ENCODE results near the gene CST8.
"Not testable (repeated sequence)": the region's sequence is repeated elsewhere in the genome, so short reads cannot be mapped to it uniquely, and the experiment has no call there.

The CST8 gene

DNA sequence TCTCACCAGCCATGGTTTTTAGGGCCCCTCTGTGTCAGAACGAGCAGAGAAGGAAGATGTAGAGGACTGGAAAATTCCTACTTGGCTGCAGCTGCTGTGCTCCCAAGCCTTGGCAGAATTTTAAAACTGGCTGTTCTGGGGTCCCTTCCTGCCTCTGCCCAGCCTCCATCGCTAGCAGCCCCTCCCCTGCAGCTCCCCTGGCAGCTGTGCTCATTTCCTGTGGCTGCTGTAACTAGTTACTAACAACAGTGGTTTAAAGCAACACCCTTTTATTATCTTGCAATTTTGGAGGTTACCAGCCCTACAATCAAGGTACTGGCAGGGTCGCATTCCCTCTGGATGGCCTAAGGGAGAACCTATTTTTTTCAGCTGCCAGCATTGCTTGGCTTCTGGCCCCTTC lies 34.5 kb upstream of the CST8 start:
- Mint-ChIP-seq H3K9me3 (no peaks in the 10 kb centered on the region), H3K4me3 (no peak overlapping the region), H3K27me3 (peaks cover 17% of the 10 kb centered on the region), H3K4me1 (no peaks in the 10 kb centered on the region), H3K27ac (no peak overlapping the region), H3K36me3 (no peaks in the 10 kb centered on the region)
- no peak for DNase-seq (ENCODE audit: low spot score in 2 of 2)
- no peak for ATAC-seq (ENCODE audit: low read depth)

- peaks cover 19% of the 10 kb centered on the region for H3K27me3 Mint-ChIP-seq
- H3K27ac Mint-ChIP-seq = no peak overlapping the region
- H3K36me3 Mint-ChIP-seq = no peaks in the 10 kb centered on the region
- H3K4me1 Mint-ChIP-seq = no peaks in the 10 kb centered on the region
- ATAC-seq (ENCODE audit: low read depth) = no peak
- DNase-seq (ENCODE audit: low spot score in 2 of 2) = no peak
- H3K4me3 Mint-ChIP-seq = no peak overlapping the region
- no peaks in the 10 kb centered on the region for H3K9me3 Mint-ChIP-seq
Measured at GRCh38 chr20:23456873-23457272, 34.0 kb upstream of the CST8 start.

DNA sequence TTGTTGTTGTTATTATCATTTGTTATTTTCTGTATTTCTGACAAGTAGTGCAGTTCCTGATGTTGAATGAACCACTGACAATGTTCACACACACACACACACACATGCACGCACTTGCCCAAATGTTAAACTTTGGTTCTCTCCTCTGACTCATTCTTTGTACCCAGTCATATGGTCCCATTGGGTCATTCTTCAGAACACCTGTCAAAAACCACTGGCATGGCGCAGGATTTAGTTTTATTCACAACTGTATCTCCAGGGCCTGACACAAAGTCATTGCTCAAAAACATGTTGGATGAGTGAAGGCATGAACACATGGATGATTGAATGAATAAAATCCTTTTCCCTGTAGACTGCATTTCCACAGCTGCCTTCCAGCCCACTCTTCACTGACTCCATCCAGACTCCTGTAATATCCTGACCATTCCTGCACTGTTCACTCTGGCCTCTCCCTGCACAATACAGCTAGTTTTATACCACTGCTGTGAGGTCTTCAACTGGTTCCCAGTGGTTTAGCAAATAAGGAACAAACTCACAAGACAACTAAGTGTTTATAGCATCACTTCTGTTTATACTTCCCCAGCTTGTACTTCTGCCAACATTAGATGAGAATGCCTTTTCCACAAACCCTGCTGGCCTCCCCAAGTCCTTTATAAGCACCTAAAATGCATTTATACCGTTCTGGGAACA lies 31.3 kb upstream of the CST8 start:
- no peak overlapping the region for H3K4me3 Mint-ChIP-seq
- ATAC-seq (ENCODE audit: low read depth) (no peak), DNase-seq (ENCODE audit: low spot score in 2 of 2) (no peak)
- H3K27me3 Mint-ChIP-seq = peaks cover 28% of the 10 kb centered on the region
- H3K4me1 Mint-ChIP-seq = no peaks in the 10 kb centered on the region
- H3K36me3 Mint-ChIP-seq = peaks cover 2% of the 10 kb centered on the region
- no peak overlapping the region for H3K27ac Mint-ChIP-seq
- H3K9me3 Mint-ChIP-seq = peaks cover 2% of the 10 kb centered on the region

DNA sequence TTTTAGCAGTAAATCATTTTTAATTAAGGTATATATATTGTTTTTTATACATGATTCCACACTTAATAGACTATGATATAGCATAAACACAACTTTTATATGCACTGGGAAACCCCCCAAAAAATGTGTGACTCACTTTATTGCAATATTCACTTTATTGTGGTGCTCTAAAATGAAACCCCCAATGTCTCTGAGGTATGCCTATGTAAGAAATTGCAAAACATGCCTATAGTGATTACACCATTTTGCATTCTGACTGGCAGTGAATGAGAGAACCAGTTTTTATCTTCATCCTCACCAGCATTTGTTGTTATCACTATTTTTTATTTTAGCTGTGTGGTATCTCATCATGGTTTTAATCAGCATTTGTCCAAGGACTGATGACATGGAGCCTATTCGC lies 29.7 kb upstream of the CST8 start:
- ATAC-seq (ENCODE audit: low read depth) (no peak), DNase-seq (ENCODE audit: low spot score in 2 of 2) (no peak)
- Mint-ChIP-seq H3K27ac (no peak overlapping the region), H3K36me3 (peaks cover 2% of the 10 kb centered on the region), H3K27me3 (peaks cover 25% of the 10 kb centered on the region), H3K4me1 (no peaks in the 10 kb centered on the region), H3K9me3 (peaks cover 5% of the 10 kb centered on the region), H3K4me3 (no peak overlapping the region)

GRCh38 chr20:23466961-23467360 lies 24.0 kb upstream of the CST8 start:
- peaks cover 19% of the 10 kb centered on the region for H3K27me3 Mint-ChIP-seq
- H3K27ac Mint-ChIP-seq; ATAC-seq (ENCODE audit: low read depth): not testable (repeated sequence)

GRCh38 chr20:23472306-23472705 lies 18.6 kb upstream of the CST8 start:
- ATAC-seq (ENCODE audit: low read depth); H3K27me3 Mint-ChIP-seq: not testable (repeated sequence)

More at GRCh38 chr20:23466961-23467360, 24.0 kb upstream of the CST8 start:
- peaks cover 15% of the 10 kb centered on the region for H3K9me3 Mint-ChIP-seq
- not testable (repeated sequence) for H3K36me3 Mint-ChIP-seq; H3K4me1 Mint-ChIP-seq; DNase-seq (ENCODE audit: low spot score in 2 of 2); H3K4me3 Mint-ChIP-seq

GRCh38 chr20:23473293-23473692 lies 17.6 kb upstream of the CST8 start:
- not testable (repeated sequence) for H3K4me1 Mint-ChIP-seq; H3K27me3 Mint-ChIP-seq; DNase-seq (ENCODE audit: low spot score in 2 of 2); H3K27ac Mint-ChIP-seq; H3K4me3 Mint-ChIP-seq; ATAC-seq (ENCODE audit: low read depth); H3K9me3 Mint-ChIP-seq; H3K36me3 Mint-ChIP-seq

More at GRCh38 chr20:23472306-23472705, 18.6 kb upstream of the CST8 start:
- H3K36me3 Mint-ChIP-seq; H3K4me3 Mint-ChIP-seq; H3K27ac Mint-ChIP-seq; H3K9me3 Mint-ChIP-seq; DNase-seq (ENCODE audit: low spot score in 2 of 2); H3K4me1 Mint-ChIP-seq: not testable (repeated sequence)

- Mint-ChIP-seq H3K4me3 (no peak overlapping the region), H3K36me3 (no peaks in the 10 kb centered on the region), H3K27ac (no peak overlapping the region), H3K27me3 (peaks cover 2% of the 10 kb centered on the region), H3K4me1 (no peaks in the 10 kb centered on the region), H3K9me3 (no peaks in the 10 kb centered on the region)
- no peak for ATAC-seq (ENCODE audit: low read depth)
- DNase-seq (ENCODE audit: low spot score in 2 of 2) = no peak
Measured at GRCh38 chr20:23475395-23475794, 15.5 kb upstream of the CST8 start.

DNA sequence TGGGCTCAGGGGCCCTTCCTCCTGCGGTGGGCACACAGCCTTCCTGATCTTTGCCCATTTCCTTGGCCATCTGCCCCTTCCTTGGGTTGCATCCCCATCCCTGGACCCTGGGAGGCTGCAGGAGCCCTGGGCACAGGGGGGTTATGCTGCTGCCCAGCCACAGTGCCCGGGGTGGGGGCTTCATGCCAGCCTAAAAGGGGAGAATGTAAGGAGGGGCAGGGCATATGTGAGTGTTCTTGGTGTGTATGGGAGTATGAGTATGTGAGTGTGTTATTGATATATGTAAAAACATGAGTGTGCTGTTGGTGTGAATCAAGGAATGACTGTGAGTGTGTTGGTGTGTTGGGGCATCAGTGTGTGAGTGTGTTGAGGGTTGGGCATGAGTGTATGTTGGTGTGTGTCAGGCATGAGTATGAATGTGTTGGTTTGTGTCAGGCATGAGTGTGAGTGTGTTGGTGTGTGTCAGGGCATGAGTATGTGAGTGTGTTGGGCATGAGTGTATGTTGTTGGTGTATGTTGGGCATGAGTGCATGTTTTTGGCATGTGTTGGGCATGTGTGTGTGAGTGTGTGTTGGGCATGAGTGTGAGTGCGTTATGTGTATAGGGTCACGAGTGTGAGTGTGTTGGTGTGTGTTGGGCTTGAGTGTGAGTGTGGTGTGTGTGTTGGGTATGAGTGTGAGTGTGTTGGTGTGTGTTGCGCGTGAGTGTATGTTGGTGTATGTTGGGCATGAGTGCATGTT lies 14.7 kb upstream of the CST8 start:
- Mint-ChIP-seq H3K36me3 (no peaks in the 10 kb centered on the region), H3K27me3 (peaks cover 2% of the 10 kb centered on the region), H3K4me1 (no peaks in the 10 kb centered on the region), H3K9me3 (no peaks in the 10 kb centered on the region), H3K4me3 (no peak overlapping the region), H3K27ac (no peak overlapping the region)
- DNase-seq (ENCODE audit: low spot score in 2 of 2) (no peak), ATAC-seq (ENCODE audit: low read depth) (no peak)

- H3K27me3 Mint-ChIP-seq = peaks cover 4% of the 10 kb centered on the region
- DNase-seq (ENCODE audit: low spot score in 2 of 2) (no peak), ATAC-seq (ENCODE audit: low read depth) (no peak)
- H3K4me3 Mint-ChIP-seq = no peak overlapping the region
- no peaks in the 10 kb centered on the region for H3K4me1 Mint-ChIP-seq
- H3K27ac Mint-ChIP-seq = no peak overlapping the region
- no peaks in the 10 kb centered on the region for H3K9me3 Mint-ChIP-seq
- H3K36me3 Mint-ChIP-seq = no peaks in the 10 kb centered on the region
Measured at GRCh38 chr20:23477223-23477622, 13.7 kb upstream of the CST8 start.

DNA sequence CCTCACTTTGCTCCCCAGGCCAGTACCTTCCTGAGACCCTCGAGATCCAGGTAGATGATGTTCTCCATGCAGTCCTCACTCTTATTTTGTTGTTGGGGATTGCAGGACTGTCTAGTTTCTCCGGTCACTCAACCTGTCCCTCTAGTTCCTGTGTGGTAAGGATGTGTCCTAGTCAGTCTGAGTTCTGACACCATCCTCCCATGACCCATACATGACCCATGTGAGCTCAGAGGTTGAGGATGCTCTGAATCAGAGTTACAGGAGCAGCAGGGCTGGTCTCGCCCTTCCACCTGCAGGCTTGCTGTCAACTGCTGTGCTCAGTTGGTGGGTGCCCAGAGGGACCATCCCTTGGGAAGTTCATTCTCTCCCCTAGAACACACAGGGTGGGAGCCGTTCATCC lies 11.9 kb upstream of the CST8 start:
- Mint-ChIP-seq H3K27me3 (peaks cover 5% of the 10 kb centered on the region), H3K9me3 (no peaks in the 10 kb centered on the region), H3K27ac (no peak overlapping the region), H3K4me3 (no peak overlapping the region), H3K4me1 (peaks cover 1% of the 10 kb centered on the region), H3K36me3 (no peaks in the 10 kb centered on the region)
- ATAC-seq (ENCODE audit: low read depth) (no peak), DNase-seq (ENCODE audit: low spot score in 2 of 2) (no peak)

- H3K4me3 Mint-ChIP-seq = no peak overlapping the region
- DNase-seq (ENCODE audit: low spot score in 2 of 2) (no peak), ATAC-seq (ENCODE audit: low read depth) (no peak)
- H3K9me3 Mint-ChIP-seq = no peaks in the 10 kb centered on the region
- H3K36me3 Mint-ChIP-seq = no peaks in the 10 kb centered on the region
- peaks cover 2% of the 10 kb centered on the region for H3K4me1 Mint-ChIP-seq
- H3K27me3 Mint-ChIP-seq = peaks cover 7% of the 10 kb centered on the region
- no peak overlapping the region for H3K27ac Mint-ChIP-seq
Measured at GRCh38 chr20:23482138-23482537, 8.8 kb upstream of the CST8 start.

DNA sequence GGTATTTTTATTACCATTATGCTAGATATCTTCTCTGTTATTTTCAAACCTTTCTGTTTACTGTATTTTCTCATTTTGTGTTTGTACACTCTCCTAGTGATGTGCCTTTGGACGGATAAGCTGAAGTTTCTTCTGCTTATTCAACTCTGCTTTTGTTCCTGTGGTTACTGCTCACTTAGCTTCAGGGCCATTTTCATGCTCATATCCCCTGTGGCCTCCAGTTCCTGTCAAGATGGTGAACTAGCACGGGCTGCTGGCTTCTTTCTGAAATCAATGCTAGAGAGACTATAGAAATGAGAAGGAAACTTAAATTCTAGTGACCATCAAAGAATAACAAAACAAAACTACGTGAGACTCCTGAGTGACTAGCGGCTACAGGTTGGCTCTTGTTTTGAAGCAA lies 6.8 kb upstream of the CST8 start:
- DNase-seq (ENCODE audit: low spot score in 2 of 2) (no peak), ATAC-seq (ENCODE audit: low read depth) (no peak)
- Mint-ChIP-seq H3K4me1 (peaks cover 2% of the 10 kb centered on the region), H3K27ac (no peak overlapping the region), H3K27me3 (peaks cover 9% of the 10 kb centered on the region), H3K36me3 (no peaks in the 10 kb centered on the region), H3K9me3 (no peaks in the 10 kb centered on the region), H3K4me3 (no peak overlapping the region)

DNA sequence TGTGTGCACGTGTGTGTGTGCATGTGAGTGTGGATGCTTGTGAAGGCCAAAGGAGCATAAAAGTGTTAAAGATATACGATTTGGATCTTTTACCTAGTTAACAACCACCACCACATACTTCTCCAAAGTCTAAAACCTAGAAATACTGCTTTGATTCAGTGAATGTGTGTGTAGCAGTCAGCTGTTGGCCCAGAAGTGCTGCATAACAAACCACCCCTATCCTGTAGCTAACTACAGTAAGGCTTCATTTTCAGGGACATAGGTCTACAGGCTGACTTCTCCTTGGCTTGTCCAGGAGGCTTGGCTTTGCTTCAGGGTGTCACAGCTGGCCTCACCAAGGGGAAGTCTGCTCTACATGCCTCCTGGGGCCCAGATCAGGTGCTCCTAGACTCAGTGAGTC lies 2.4 kb upstream of the CST8 start:
- DNase-seq (ENCODE audit: low spot score in 2 of 2) (no peak), ATAC-seq (ENCODE audit: low read depth) (no peak)
- peaks cover 2% of the 10 kb centered on the region for H3K4me1 Mint-ChIP-seq

GRCh38 chr20:23488996-23489395 lies 1.9 kb upstream of the CST8 start:
- ATAC-seq (ENCODE audit: low read depth) (no peak), DNase-seq (ENCODE audit: low spot score in 2 of 2) (no peak)
- peaks cover 4% of the 10 kb centered on the region for H3K27me3 Mint-ChIP-seq
- H3K9me3 Mint-ChIP-seq = no peaks in the 10 kb centered on the region
- peaks cover 1% of the 10 kb centered on the region for H3K4me1 Mint-ChIP-seq
- no peaks in the 10 kb centered on the region for H3K36me3 Mint-ChIP-seq
- no peak overlapping the region for H3K27ac Mint-ChIP-seq
- no peak overlapping the region for H3K4me3 Mint-ChIP-seq

More for the DNA sequence above, 2.4 kb upstream of the CST8 start:
- H3K27me3 Mint-ChIP-seq = peaks cover 5% of the 10 kb centered on the region
- no peak overlapping the region for H3K4me3 Mint-ChIP-seq
- H3K36me3 Mint-ChIP-seq = no peaks in the 10 kb centered on the region
- no peaks in the 10 kb centered on the region for H3K9me3 Mint-ChIP-seq
- H3K27ac Mint-ChIP-seq = no peak overlapping the region
